MM.1S (cell line): ENCODE results near the gene ENTPD6.
"Not testable (repeated sequence)": the region's sequence is repeated elsewhere in the genome, so short reads cannot be mapped to it uniquely, and the experiment has no call there.

Source experiments
- DNase-seq: peaks from one replicate; pipeline ENCODE4 v3.0.0-alpha.2; 2015
- H2AFZ ChIP-seq: fragments of 300-600 bp; sonication (generic); 2 replicates; pipeline ENCODE4 v1.6.0; 2016; ENCODE audit warnings: antibody characterized with exemption, low read length
- H3F3A ChIP-seq: fragments of 300-600 bp; sonication (generic); 2 replicates; pipeline ENCODE4 v1.6.1; 2016; ENCODE audit warnings: mild to moderate bottlenecking, antibody characterized with exemption, low read length, moderate library complexity, mixed read lengths; ENCODE audit not compliant: insufficient read depth
- H3K27ac ChIP-seq: fragments of 300-600 bp; sonication (generic); 2 replicates; pipeline ENCODE4 v1.5.1; 2016; ENCODE audit warnings: mild to moderate bottlenecking, low read length
- H3K27me3 ChIP-seq: fragments of 300-600 bp; sonication (generic); replicated peaks from 2 replicates; pipeline ENCODE4 v1.6.0; 2016; ENCODE audit warnings: low read length; ENCODE audit not compliant: insufficient read depth
- H3K36me3 ChIP-seq: fragments of 300-600 bp; sonication (generic); replicated peaks from 2 replicates; pipeline ENCODE4 v1.6.1; 2016; ENCODE audit warnings: mild to moderate bottlenecking, low read length, mixed read lengths; ENCODE audit not compliant: insufficient read depth
- H3K4me1 ChIP-seq: fragments of 300-600 bp; sonication (generic); 2 replicates; pipeline ENCODE4 v1.6.1; 2016; ENCODE audit warnings: low read length, mixed read lengths
- H3K4me2 ChIP-seq: fragments of 300-600 bp; sonication (generic); 2 replicates; pipeline ENCODE4 v1.6.0; 2016; ENCODE audit warnings: low read depth, low read length
- H3K4me3 ChIP-seq: fragments of 300-600 bp; sonication (generic); 2 replicates; pipeline ENCODE4 v1.5.1; 2016; ENCODE audit warnings: low read length, mixed read lengths
- H3K79me2 ChIP-seq: fragments of 300-600 bp; sonication (generic); 2 replicates; pipeline ENCODE4 v1.6.1; 2016; ENCODE audit warnings: mixed run types, low read length, mixed read lengths
- H3K9ac ChIP-seq: fragments of 300-600 bp; sonication (generic); 2 replicates; pipeline ENCODE4 v1.6.1; 2016; ENCODE audit warnings: low read length, mixed read lengths
- H3K9me2 ChIP-seq: fragments of 300-600 bp; sonication (generic); replicated peaks from 2 replicates; pipeline ENCODE4 v1.6.1; 2016; ENCODE audit warnings: mild to moderate bottlenecking, low read length, mixed read lengths; ENCODE audit not compliant: insufficient read depth
- H3K9me3 ChIP-seq: fragments of 300-600 bp; sonication (generic); replicated peaks from 2 replicates; pipeline ENCODE4 v1.6.1; 2016; ENCODE audit warnings: mild to moderate bottlenecking, low read length, mixed read lengths; ENCODE audit not compliant: insufficient read depth
- H4K20me1 ChIP-seq: fragments of 300-600 bp; sonication (generic); 2 replicates; pipeline ENCODE4 v1.6.1; 2016; ENCODE audit warnings: mild to moderate bottlenecking, low read length, moderate library complexity, mixed read lengths; ENCODE audit not compliant: insufficient read depth
- EZH2 ChIP-seq: fragments of 300-600 bp; sonication (generic); optimal IDR thresholded peaks from 2 replicates; pipeline ENCODE3; 2017; ENCODE audit warnings: low read depth, mild to moderate bottlenecking, antibody characterized with exemption, low read length, mixed read lengths
- EZH2phosphoT487 ChIP-seq: fragments of 300-600 bp; sonication (generic); IDR thresholded peaks from 2 replicates; pipeline ENCODE4 v1.6.1; 2018; ENCODE audit warnings: antibody characterized with exemption, low read length
- TF ChIP-seq, protein P1 (sequence below): fragments of 300-600 bp; sonication (generic); IDR thresholded peaks from 2 replicates; pipeline ENCODE4 v1.5.1; 2016; ENCODE audit warnings: antibody characterized with exemption, low read length, mixed read lengths

ENTPD6 gene

DNA sequence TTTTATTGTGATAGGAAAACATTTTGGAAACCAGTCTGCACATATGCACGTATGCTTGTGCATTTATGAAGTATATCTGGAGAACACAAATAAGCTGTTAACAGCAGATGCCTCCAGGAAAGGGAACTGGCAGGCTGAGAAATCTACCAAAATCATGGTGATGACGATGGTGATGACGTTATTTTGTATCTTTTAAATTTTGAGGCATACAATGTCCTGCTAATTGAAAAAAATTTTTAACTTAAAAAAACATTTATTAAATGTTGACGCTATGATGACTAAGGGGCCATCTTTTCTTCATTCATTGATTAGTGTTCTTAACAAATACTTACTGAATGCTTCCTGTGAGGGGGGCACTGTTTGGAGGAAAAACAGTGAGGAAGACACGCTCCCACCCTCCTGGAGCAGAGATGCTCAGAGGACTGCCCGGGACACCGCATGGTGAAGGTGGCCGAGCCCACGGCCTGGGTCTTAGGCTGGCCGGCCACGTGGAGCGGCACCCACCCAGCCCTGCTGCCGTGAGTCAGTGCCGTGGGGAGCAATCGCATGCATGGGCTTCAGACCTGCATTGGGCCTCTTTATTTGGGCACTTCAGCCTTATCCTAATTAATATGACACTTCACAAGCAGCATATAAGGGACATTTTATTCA is 15.9 kb upstream of the ENTPD6 start:
- Histone ChIP-seq H3K27ac (no peak overlapping the region), H3K79me2 (no peaks in the 10 kb centered on the region), H3K9me3 (no peaks in the 10 kb centered on the region), H3K27me3 (no peaks in the 10 kb centered on the region), H3K36me3 (no peaks in the 10 kb centered on the region), H3K4me2 (no peak overlapping the region), H3K4me1 (no peaks in the 10 kb centered on the region), H4K20me1 (no peaks in the 10 kb centered on the region), H3K4me3 (no peak overlapping the region), H3K9ac (no peak overlapping the region), H2AFZ (no peak overlapping the region), H3K9me2 (no peaks in the 10 kb centered on the region), H3F3A (no peaks in the 10 kb centered on the region)
- DNase-seq = no peak
- TF ChIP-seq EZH2phosphoT487 = no peak
- TF ChIP-seq, protein P1, sequence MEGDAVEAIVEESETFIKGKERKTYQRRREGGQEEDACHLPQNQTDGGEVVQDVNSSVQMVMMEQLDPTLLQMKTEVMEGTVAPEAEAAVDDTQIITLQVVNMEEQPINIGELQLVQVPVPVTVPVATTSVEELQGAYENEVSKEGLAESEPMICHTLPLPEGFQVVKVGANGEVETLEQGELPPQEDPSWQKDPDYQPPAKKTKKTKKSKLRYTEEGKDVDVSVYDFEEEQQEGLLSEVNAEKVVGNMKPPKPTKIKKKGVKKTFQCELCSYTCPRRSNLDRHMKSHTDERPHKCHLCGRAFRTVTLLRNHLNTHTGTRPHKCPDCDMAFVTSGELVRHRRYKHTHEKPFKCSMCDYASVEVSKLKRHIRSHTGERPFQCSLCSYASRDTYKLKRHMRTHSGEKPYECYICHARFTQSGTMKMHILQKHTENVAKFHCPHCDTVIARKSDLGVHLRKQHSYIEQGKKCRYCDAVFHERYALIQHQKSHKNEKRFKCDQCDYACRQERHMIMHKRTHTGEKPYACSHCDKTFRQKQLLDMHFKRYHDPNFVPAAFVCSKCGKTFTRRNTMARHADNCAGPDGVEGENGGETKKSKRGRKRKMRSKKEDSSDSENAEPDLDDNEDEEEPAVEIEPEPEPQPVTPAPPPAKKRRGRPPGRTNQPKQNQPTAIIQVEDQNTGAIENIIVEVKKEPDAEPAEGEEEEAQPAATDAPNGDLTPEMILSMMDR = no peak
- no peak for TF ChIP-seq EZH2

DNA sequence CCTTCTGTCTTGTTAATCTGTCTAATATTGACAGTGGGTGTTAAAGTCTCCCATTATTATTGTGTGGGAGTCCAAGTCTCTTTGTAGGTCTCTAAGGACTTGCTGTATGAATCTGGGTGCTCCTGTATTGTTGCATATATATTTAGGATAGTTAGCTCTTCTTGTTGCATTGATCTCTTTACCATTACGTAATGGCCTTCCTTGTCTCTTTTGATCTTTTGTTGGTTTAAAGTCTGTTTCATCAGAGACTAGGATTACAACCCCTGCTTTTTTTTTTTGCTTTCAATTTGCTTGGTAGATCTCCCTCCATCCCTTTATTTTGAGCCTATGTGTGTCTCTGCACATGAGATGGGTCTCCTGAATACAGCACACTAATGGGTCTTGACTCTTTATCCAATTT is 11.1 kb upstream of the ENTPD6 start:
- H3K27ac ChIP-seq, H2AFZ ChIP-seq, H3K9me3 ChIP-seq, H3K9me2 ChIP-seq, H3K4me2 ChIP-seq, H3K9ac ChIP-seq, H3K27me3 ChIP-seq, H3F3A ChIP-seq, H3K4me3 ChIP-seq, H4K20me1 ChIP-seq, H3K79me2 ChIP-seq, DNase-seq, H3K4me1 ChIP-seq, H3K36me3 ChIP-seq: not testable (repeated sequence)

DNA sequence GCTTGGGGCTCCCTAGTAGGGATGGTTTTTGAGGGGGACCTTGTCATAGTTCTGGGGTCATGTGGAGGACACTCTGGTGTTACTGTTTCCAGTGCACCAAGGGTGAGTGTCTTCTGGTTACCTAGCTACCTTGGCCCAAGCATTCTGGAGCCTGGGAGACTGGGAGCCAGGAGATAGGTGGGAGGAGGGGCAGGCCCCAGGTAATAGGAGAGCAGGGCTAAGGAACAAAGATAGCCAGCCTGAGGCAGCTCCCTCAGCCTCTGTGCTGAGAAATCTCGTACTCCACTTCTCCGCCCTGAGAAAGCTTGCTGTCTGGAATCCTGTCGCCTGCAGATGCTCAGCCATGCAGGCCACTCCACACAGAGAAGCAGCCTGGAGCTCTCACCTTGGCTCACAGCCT is 8.3 kb upstream of the ENTPD6 start:
- no peak overlapping the region for H3K9ac ChIP-seq
- H3K9me3 ChIP-seq = no peaks in the 10 kb centered on the region
- TF ChIP-seq EZH2 (no peak), EZH2phosphoT487 (no peak)
- TF ChIP-seq, protein P1 = no peak
- H3K4me3 ChIP-seq = no peak overlapping the region
- no peak for DNase-seq
- no peaks in the 10 kb centered on the region for H3K27me3 ChIP-seq
- H2AFZ ChIP-seq = no peak overlapping the region
- no peak overlapping the region for H3K27ac ChIP-seq
- no peaks in the 10 kb centered on the region for H3K36me3 ChIP-seq
- H3K79me2 ChIP-seq = no peaks in the 10 kb centered on the region
- no peaks in the 10 kb centered on the region for H3F3A ChIP-seq
- H3K4me2 ChIP-seq = no peak overlapping the region
- no peaks in the 10 kb centered on the region; the same call in 1 of the 2 replicates for H4K20me1 ChIP-seq
- H3K9me2 ChIP-seq = no peaks in the 10 kb centered on the region
- no peaks in the 10 kb centered on the region for H3K4me1 ChIP-seq

DNA sequence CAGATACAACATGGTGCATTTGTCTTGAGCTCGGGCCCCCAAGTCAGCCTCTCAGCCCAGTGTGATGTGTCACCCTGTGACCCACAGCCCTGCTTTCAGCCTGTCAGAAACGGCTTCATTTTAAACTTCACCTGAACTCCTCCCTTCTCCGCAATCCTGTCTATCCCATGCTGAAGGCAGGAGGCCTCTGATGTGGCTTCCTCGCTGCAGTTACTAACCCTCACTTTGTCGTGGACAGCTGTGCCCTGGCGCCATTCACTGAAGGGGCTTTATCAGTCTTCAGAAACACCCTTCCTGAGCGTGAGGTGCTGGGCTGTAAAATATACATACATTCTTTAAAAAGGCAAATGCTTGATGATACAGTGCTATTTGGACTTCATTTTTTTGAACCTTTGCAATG is 7.9 kb upstream of the ENTPD6 start:
- Histone ChIP-seq H3F3A (no peaks in the 10 kb centered on the region), H3K4me1 (no peaks in the 10 kb centered on the region), H3K36me3 (no peaks in the 10 kb centered on the region), H2AFZ (no peak overlapping the region), H3K79me2 (no peaks in the 10 kb centered on the region), H3K4me3 (no peak overlapping the region), H3K9ac (no peak overlapping the region), H4K20me1 (no peaks in the 10 kb centered on the region; the same call in 1 of the 2 replicates), H3K4me2 (no peak overlapping the region), H3K9me2 (no peaks in the 10 kb centered on the region), H3K27me3 (no peaks in the 10 kb centered on the region), H3K27ac (no peak overlapping the region), H3K9me3 (no peaks in the 10 kb centered on the region)
- no peak for TF ChIP-seq EZH2
- TF ChIP-seq, protein P1 = no peak
- TF ChIP-seq EZH2phosphoT487 = no peak
- no peak for DNase-seq
